A673 (cell line): ENCODE data around the gene NAA10. TPM values are rescaled to one million over a fixed set of nuclear protein-coding genes. Genes with fewer than 3 reads are reported as not detected.

Source experiments
- BruUV-seq: library from RNA; stranded (reverse); fragments of 400-500 nt; replicated peaks from 2 replicates; lab custom pipeline; 2021; lab: Mats Ljungman, UMichigan
- CTCF ChIA-PET: fragments of 300-600 bp; sonication (Branson Sonifier 250); formaldehyde crosslinking; loops from one replicate; lab custom pipeline; 2022; ENCODE audit warnings: antibody characterized with exemption; lab: Charles Lee
- POLR2A ChIA-PET: fragments of 300-600 bp; sonication (Branson Sonifier 250); formaldehyde crosslinking; loops from one replicate; lab custom pipeline; 2022; ENCODE audit warnings: antibody characterized with exemption; ENCODE audit not compliant: low non-redundant PET; lab: Charles Lee
- DNase-seq: peaks from one replicate; pipeline ENCODE4 v3.0.0-alpha.2; 2015; ENCODE audit warnings: low spot score
- H3K27ac ChIP-seq: fragments of 200-600 bp; sonication (generic); 2 replicates; pipeline ENCODE4 v1.5.1; 2016; ENCODE audit warnings: mixed run types, low read depth, mild to moderate bottlenecking, mixed read lengths, antibody characterized with exemption, low read length; ENCODE audit not compliant: poor library complexity, severe bottlenecking
- H3K27me3 ChIP-seq: fragments of 200-600 bp; sonication (generic); replicated peaks from 2 replicates; pipeline ENCODE4 v1.6.1; 2017; ENCODE audit warnings: mixed run types, low read depth, mild to moderate bottlenecking, mixed read lengths, antibody characterized with exemption, low read length; ENCODE audit not compliant: insufficient read depth, poor library complexity
- H3K36me3 ChIP-seq: fragments of 200-600 bp; sonication (generic); 2 replicates; pipeline ENCODE4 v1.6.1; 2016; ENCODE audit warnings: mixed run types, mild to moderate bottlenecking, mixed read lengths, antibody characterized with exemption, low read length; ENCODE audit not compliant: insufficient read depth, poor library complexity, severe bottlenecking
- H3K4me1 ChIP-seq: fragments of 200-600 bp; sonication (generic); 2 replicates; pipeline ENCODE4 v1.6.1; 2017; ENCODE audit warnings: mixed run types, mild to moderate bottlenecking, mixed read lengths, antibody characterized with exemption, low read length; ENCODE audit not compliant: insufficient read depth, poor library complexity, severe bottlenecking
- H3K4me3 ChIP-seq: fragments of 200-600 bp; sonication (generic); 2 replicates; pipeline ENCODE4 v1.5.1; 2016; ENCODE audit warnings: low read depth, mixed run types, mild to moderate bottlenecking, mixed read lengths, low read length; ENCODE audit not compliant: poor library complexity, severe bottlenecking
- H3K9me3 ChIP-seq: fragments of 200-600 bp; sonication (generic); 2 replicates; pipeline ENCODE4 v1.6.1; 2016; ENCODE audit warnings: mixed run types, low read depth, mild to moderate bottlenecking, mixed read lengths, antibody characterized with exemption, low read length; ENCODE audit not compliant: poor library complexity, severe bottlenecking
- EZH2 ChIP-seq: fragments of 200-600 bp; sonication (generic); IDR thresholded peaks from 2 replicates; pipeline ENCODE4 v1.6.1; 2017; ENCODE audit warnings: borderline replicate concordance, low read depth, mild to moderate bottlenecking, mixed read lengths, antibody characterized with exemption, low read length; ENCODE audit not compliant: poor library complexity, severe bottlenecking
- intact Hi-C: fragments of 100-400 bp; cut with micrococcal nuclease; formaldehyde crosslinking; loops from one replicate; pipeline ENCODE4 v1.10.0; 2022; ENCODE audit not compliant: unreplicated experiment
- total RNA-seq: library from RNA; stranded (reverse); gene quantifications from 2 replicates; pipeline ENCODE4 v1.2.3, GENCODE V29; 2021
- TF ChIP-seq, protein P1 (sequence below): fragments of 300-800, 200-600 bp; sonication (generic); conservative IDR thresholded peaks from 2 replicates; pipeline ENCODE4 v1.5.1; 2017; ENCODE audit warnings: low read depth, mild to moderate bottlenecking, antibody characterized with exemption, low read length, moderate library complexity, mixed read lengths

NAA10 gene
- total RNA-seq, 1 experiment from 2014 or later = 140 TPM

DNA sequence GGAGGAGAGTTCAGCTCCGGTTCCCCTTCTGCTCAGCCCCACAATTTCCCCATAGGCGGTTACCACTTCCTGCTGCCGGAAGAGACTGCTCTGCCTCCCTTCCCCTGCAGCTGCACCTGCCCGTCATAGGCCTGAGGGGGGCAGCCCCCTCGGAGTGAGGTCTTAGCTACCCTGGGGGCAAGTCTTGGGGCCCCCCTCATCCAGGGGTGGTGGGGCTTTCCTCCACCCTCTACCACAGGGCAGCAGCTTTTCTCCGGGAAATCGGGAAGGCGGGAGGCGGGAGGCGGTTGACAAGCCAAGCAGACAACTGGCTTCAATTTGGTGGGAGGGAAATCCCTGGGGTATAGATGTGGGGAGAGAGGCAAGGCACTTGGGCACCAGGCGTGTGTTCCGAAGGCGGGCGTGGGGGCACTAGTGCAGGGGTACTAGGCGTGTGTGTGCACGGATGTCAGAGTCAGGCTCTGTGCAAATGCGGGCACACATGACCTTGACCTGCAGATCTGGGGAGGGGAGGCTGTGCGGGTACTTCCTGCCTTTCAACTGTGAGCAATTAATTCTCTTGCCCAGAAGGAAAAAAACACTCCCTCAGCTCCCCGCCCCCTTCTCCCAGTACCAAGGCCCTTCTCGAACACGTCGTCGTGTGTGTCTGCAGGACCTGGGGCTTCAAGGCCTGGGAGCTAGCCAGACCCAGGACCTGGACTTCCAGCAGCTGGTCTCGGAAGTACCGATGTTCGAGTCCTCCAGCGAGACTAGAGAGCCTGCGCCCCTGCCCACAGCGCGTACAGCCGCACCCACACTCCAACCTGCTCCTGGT lies 7.8 kb downstream of the NAA10 start:
- ChIA-PET POLR2A (no interaction called here), CTCF (interaction anchor here (1.0 kb wide), 1 partner anchor 447 kb away, joined by 3 read pairs; no protein-coding TSS in a partner anchor)
- Histone ChIP-seq H3K4me1 (peaks cover 20% of the 10 kb centered on the region), H3K27me3 (no peaks in the 10 kb centered on the region), H3K9me3 (no peaks in the 10 kb centered on the region), H3K4me3 (peak overlapping the region; percentile 58), H3K27ac (peak overlapping the region; percentile 94), H3K36me3 (no peaks in the 10 kb centered on the region)
- DNase-seq = peak; percentile 86
- no peak for TF ChIP-seq EZH2
- TF ChIP-seq, protein P1, sequence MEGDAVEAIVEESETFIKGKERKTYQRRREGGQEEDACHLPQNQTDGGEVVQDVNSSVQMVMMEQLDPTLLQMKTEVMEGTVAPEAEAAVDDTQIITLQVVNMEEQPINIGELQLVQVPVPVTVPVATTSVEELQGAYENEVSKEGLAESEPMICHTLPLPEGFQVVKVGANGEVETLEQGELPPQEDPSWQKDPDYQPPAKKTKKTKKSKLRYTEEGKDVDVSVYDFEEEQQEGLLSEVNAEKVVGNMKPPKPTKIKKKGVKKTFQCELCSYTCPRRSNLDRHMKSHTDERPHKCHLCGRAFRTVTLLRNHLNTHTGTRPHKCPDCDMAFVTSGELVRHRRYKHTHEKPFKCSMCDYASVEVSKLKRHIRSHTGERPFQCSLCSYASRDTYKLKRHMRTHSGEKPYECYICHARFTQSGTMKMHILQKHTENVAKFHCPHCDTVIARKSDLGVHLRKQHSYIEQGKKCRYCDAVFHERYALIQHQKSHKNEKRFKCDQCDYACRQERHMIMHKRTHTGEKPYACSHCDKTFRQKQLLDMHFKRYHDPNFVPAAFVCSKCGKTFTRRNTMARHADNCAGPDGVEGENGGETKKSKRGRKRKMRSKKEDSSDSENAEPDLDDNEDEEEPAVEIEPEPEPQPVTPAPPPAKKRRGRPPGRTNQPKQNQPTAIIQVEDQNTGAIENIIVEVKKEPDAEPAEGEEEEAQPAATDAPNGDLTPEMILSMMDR = no peak
- no TSS peak for BruUV-seq
- intact Hi-C loops = no loop called here

DNA sequence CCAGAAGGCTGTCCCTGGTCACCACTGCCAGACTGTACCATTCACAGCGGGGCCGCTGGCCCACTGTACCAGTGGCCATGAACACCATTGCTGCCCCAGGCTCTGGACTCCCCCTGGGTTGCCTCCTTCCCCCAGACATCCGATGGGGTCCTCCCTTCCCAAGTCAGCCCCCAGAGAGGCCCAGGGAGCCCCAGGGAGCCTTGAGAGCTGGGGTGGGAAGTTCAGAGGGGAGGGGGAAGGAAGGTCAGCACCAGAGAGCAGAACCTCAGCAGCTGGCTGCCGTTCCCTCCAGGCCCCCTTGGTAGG lies 8.3 kb downstream of the NAA10 start:
- no peaks in the 10 kb centered on the region for H3K27me3 ChIP-seq
- intact Hi-C loops = no loop called here
- peak overlapping the region; percentile 94 for H3K27ac ChIP-seq
- ChIA-PET POLR2A (no interaction called here), CTCF (no interaction called here)
- no peaks in the 10 kb centered on the region for H3K9me3 ChIP-seq
- no peaks in the 10 kb centered on the region for H3K36me3 ChIP-seq
- BruUV-seq = no TSS peak
- DNase-seq = no peak
- H3K4me1 ChIP-seq = peaks cover 20% of the 10 kb centered on the region
- TF ChIP-seq, protein P1 = no peak
- no peak for TF ChIP-seq EZH2
- peak overlapping the region; percentile 58 for H3K4me3 ChIP-seq

DNA sequence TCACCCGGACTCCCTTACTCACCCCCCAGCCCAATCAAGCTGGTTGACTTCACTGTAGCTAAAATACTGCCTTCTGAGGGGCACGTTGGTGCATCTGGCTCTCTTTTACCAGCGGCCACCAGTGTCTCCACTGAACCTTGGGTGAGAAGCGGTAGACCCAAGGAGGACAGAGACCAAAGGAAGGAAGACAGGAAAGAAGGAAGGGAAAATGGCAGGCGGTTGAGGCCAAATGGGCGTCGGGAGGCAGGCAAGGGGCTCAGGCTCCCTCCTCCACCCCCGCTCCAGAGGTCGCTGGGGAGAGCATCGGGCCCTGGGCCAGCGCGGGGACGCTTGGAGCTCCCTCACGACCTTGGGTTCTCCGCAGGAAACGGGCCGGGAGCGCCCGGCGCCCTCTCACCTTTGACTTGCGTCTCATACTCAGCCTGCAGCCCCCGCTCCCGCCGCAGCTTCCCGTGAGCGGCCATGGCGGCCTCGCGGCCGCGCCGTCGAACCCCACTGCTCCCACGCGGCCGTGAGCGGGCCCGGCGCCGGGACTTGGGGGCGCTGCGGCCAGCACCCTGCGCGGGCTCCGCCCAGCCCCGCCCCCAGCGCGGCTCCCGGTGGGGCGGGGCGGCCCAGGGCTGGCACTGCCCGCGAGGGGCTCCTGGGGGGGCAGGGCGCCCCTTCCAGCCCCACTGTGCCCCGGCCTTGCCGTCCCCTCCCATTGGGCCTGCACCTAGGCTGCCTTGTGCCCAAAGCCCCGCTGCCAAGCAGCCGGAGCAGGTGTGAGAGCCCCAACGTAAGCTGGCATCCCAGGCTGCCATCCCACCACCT lies 8.9 kb downstream of the NAA10 start, which contains the start of gene ARHGAP4:
Gene ARHGAP4, minus strand, starts transcription at position 526 of the 813 bp plus-strand sequence. Its CDS starts 62 bp downstream, at position 464.
- no peaks in the 10 kb centered on the region for H3K27me3 ChIP-seq
- no peak for TF ChIP-seq EZH2
- TF ChIP-seq, protein P1 = no peak
- no TSS peak for BruUV-seq
- DNase-seq = no peak
- no peaks in the 10 kb centered on the region for H3K36me3 ChIP-seq
- intact Hi-C loops = no loop called here
- peaks cover 20% of the 10 kb centered on the region for H3K4me1 ChIP-seq
- POLR2A ChIA-PET = no interaction called here
- H3K27ac ChIP-seq = peak within 1 kb of the TSS; percentile 94
- H3K9me3 ChIP-seq = no peaks in the 10 kb centered on the region
- CTCF ChIA-PET = no interaction called here
- peak within 1 kb of the TSS; percentile 58 for H3K4me3 ChIP-seq
